Measurements from ENCODE around the gene RPLP1.
A peak's percentile ranks its signal among the peaks of the same experiment; 100 is the strongest.
"Not testable (repeated sequence)": the region's sequence is repeated elsewhere in the genome, so short reads cannot be mapped to it uniquely, and the experiment has no call there.

The RPLP1 gene

DNA sequence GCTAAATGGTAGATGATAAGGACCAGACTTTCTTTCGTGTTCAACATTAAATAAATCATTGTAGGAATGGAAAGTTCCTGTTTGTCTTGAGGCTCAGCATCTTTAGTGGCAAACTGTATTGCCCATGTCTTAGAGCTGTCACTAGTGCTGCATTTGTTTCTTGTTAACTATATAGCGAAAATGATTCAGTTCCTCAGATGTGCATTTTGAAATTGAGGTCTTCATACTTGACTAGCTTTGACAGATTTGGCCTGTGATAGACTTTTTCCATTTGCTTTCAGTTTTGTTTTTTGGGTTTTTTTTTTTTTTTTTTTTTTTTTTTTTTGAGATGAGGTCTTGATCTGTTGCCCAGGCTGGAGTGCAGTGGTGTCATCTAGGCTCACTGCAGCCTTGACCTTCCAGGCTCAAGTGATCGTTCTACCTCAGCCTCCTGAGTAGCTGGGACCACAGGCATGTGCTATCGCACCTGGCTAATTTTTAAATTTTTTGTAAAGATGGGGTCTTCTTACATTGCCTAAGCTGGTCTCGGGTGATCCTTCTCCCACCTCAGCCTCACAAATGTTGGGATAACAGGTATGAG lies 9.5 kb upstream of the RPLP1 start:
- DNase-seq: no peak

DNA sequence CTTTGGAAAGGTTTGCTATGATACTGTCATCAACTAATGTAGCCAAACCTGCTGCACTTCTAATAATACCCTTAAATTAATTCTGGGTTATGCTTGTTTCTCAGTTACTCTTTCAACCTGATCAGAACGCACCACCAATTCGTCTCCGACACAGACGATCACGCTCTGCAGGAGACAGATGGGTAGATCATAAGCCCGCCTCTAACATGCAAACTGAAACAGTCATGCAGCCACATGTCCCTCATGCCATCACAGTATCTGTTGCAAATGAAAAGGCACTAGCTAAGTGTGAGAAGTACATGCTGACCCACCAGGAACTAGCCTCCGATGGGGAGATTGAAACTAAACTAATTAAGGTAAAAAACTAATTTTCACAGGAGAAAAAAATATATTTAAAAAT lies 7.9 kb upstream of the RPLP1 start:
- no peak for DNase-seq

DNA sequence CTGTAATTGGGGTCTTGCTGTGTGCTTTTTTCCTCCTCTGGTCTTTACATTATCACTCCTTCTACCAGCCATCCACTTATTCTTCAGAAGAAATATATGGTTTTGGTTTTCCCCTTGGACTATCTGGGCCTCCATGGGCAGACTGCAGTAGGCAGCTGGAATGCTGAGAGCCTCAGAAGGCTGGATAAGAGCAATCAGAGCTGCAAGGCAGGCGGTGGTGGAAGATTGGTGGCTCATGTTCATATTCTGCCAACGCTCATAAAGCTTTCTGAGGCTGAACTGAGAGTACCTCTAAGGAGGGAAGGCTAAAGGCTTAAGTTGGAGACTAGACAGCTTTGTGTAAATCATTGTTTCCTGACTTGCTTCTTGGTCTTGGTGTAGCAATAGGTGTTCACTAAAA lies 5.7 kb upstream of the RPLP1 start:
- DNase-seq: no peak

GRCh38 chr15:69450221-69450620 lies 2.4 kb upstream of the RPLP1 start:
- DNase-seq: not testable (repeated sequence)

DNA sequence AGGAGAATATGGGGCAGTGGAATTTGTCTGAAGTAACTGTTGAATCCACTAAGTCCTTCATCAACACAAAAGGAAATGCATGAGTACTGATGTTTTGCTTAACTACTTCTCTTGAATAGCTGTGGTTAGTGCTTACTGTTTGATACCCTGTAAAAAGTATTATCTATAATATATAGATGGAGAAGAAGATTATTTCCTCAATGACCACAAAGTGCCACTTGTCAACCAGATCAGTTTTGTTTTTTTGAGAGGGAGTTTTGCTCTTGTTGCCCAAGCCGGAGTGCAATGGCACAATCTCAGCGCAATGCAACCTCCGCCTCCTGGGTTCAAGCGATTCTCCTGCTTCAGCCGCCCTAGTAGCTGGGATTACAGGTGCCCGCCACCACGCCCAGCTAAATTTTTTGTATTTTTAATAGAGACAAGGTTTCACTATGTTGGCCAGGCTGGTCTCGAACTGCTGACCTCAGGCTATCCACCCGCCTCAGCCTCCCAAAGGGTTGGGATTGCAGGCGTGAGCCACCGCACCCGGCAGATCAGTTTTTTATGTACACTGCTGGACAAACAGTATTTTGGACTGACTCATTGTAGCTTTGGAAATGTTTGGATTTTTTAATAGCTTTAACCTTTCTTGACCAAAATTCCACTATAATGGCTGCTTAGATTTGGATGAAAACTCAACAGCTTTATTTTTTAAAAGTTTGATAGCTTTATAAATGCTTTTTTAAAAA lies 1.5 kb upstream of the RPLP1 start:
- DNase-seq: no peak

DNA sequence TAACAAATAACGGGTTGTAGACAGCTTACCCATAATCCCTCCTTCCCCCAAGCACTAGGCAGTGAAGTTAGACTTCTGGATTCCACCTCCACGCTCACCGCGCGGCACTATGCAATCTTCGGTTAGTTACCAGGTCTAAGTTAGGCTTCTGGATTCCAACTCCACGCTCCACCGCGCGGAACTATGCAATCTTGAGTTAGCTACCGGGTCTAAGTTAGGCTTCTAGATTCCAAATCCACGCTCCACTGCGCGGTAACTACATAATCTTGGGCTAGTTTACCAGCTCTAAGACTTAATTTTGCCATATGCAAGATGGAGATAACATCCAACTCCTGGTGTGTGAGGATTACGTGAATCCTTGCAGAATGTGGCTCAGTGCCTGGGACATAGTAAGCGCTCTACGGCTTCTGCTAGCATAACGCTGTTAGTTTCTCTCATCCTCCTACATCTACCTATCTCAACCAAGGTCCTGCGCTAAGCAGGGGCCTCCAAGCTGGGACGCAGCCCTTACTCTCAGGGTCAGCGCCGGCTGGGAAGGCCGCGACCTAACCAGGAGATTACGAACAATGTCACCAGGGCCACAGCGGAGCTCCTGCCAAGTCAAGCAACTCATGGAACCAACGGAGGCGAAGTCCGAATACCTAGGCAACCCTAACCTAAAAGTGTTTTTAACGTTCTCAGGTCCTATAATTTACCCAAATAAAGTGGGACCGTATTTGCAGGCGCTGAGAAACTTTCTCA lies 497 bp upstream of the RPLP1 start:
- DNase-seq: no peak

DNA sequence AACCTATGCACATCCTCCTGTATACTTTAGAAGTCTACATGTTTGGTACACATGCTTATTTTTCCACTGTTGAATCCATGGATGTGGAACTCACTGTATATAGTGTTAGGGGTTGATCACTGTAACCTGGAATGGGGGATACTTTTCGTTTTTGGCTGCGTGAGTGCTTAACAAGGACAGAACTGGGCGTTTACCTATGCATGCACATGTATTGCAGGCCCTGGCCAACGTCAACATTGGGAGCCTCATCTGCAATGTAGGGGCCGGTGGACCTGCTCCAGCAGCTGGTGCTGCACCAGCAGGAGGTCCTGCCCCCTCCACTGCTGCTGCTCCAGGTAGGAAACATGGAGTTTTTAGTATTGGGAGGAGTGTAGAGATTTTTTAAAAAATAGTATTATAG lies 2.3 kb downstream of the RPLP1 start:
- no peak for DNase-seq

- DNase-seq: no peak
Measured at GRCh38 chr15:69456208-69457166, 3.9 kb downstream of the RPLP1 start.

DNA sequence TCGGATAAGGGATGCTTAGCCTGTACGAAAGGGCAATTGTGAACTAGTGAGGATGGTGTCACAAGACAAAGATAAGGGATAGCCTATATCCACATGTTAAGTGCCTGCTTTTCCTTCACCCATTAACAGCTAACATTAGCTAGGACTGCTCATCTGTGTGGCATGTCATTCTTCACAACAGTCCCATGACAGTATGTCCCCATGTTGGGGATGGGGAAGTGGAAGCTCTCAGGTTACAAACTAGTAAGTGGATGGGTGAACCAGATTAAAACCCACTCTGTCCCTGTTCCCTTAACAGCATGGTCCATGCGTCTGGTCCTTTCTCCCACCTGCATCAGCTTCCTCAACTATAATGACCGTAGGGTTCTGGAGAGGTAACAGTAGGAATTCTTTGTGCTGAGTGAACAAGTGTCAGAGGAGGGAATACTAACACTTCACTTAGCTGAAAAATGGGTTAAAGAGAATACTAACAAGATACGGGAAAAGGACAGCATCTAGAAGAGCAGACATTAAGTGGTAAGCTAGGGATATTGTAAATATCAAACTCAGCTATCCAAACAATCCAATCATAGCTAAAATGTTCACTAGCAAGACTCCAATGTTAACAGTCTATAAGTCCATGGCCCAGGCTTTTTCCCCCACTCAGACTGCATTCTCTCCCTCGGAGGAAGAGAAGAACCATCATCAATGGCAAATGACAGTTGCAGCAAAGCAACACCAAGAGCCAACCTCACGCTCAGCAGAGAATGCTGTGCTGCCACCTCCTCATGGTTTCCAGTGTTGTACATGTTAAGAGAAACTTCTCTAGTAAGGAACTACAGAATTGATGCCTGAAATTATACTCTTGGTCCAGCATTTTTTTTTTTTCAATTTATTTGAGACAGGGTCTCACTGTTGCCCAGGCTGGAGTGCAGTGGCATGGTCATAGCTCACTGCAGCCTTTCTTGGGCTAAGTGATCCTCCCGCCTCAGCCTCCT lies 5.0 kb downstream of the RPLP1 start:
- DNase-seq: no peak

- no peak for DNase-seq
Measured at GRCh38 chr15:69459066-69459465, 6.4 kb downstream of the RPLP1 start.

GRCh38 chr15:69460481-69460880 lies 7.9 kb downstream of the RPLP1 start:
- no peak for DNase-seq

- no peak for DNase-seq
Measured at GRCh38 chr15:69462030-69462492, 9.4 kb downstream of the RPLP1 start.

DNA sequence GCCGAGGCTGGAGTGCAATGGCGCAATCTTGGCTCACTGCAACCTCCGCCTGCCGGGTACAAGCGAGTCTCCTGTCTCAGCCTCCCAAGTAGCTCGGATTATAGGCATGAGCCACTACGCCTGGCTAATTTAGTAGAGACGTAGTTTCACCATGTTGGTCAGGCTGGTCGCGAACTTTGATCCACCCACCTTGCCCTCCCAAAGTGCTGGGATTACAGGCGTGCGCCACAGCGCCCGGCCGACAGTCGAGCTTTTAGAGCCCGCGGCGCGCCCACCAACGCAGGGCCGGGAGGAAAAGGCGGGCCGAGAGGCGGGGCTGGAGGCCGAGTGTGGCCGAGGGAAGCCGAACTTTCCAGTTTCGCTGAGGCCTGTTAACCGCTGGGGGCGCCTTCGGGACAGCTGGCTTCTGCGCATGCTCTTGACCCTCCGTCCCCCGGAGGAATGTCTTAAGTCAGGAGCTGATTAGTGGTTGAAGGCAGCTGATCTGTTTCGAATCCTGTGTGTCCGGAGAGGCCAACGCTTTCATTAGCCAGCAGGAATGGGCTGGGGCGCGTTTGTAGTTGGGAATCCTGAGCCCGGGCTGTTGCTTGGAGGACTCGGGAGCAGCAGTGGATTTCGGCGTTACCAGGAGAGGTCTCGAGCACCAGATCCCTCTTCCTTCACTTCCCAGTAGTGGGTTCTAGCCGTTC lies 10.0 kb downstream of the RPLP1 start:
- DNase-seq: peak; percentile 97

GRCh38 chr15:69463182-69463756 lies 10.7 kb downstream of the RPLP1 start:
- no peak for DNase-seq

DNA sequence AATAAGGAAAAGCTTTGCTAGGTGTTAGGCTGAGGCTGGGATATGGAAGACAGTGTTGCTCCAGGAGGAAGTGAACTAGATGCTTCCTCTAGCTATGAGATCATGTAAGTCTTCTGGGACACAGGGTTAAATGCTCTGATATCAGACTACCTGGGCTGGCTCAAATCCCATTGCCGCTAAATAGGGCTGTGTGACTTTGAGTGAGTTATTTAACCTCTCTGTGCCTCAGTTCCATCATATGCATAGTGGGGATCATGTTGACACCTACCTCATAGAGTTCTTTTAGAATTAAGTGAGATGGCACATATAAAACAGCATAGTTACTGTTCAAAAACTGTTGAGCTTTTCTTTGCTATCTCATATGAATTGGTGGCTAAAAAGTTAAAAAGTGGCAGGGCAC lies 12.6 kb downstream of the RPLP1 start:
- DNase-seq: no peak

DNA sequence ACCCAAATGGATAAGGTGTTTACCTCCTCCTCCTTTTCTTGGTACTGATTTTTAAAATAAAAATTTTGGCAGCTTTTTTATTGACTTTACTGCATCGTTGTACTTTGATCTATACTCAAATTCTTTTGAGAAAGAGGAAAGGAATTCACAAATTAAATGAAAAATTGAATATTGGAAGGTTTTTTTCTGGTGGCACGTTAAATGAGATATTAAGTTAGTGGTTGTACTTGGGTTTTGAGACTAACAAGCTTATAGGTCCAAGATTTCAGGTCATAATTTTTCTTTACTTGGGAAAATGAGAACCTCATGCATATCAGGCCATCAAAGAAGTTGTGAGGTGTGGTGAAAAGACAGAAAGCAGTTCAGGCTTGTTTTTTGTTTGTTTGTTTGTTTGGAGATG lies 14.1 kb downstream of the RPLP1 start:
- no peak for DNase-seq

GRCh38 chr15:69467636-69468035 lies 15.0 kb downstream of the RPLP1 start:
- no peak for DNase-seq

DNA sequence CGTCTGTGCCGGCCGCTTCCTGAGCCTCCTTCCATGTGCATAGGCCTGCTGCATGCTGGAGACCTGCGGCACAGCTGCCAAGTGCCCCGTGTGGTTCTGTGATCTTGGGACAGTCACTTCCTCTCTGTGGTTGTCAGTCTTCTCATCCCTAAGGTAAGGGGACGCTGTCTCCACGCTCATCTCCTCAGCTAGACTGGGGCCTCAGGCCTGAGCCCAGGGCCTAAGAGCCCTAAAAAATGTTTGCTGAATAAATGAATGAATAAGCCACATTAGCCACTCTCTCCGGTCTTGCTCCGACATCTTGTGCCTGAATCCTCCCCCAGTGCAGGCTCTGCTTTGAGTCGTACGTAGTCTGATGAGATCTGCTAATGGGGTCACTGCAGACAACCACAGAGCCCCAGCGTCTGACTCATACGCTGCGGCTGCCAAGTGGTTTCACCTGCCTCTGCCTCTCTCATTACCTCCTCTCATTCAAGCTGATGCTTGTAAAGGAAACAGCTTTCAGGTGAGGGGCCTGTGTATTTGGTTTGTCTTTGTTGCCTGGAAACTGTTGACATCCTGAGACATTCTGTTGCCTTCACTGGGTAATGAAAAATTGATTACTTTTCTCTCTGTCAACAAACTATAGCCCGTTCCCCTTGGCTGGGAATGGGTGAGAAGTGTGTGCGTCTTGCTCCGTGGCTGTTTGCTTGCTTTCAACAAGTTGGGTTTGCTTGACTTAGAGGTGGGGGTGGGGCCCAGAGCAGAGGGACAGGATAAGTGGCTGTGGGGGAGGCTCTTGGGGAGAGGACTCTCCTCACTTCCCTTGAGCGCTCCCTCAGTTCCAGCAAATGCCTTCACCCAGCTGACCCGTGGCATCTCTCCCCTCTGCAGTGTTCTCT lies 15.9 kb downstream of the RPLP1 start:
- no peak for DNase-seq

GRCh38 chr15:69469467-69470201 lies 17.0 kb downstream of the RPLP1 start:
- no peak for DNase-seq

Measured in right forelimb (tissue), 1 donor.